Measurements from ENCODE around the gene MED27.

GRCh38 chr9:132043708-132044107, 36.0 kb downstream of the MED27 start:
- TF ChIP-seq, protein P1, sequence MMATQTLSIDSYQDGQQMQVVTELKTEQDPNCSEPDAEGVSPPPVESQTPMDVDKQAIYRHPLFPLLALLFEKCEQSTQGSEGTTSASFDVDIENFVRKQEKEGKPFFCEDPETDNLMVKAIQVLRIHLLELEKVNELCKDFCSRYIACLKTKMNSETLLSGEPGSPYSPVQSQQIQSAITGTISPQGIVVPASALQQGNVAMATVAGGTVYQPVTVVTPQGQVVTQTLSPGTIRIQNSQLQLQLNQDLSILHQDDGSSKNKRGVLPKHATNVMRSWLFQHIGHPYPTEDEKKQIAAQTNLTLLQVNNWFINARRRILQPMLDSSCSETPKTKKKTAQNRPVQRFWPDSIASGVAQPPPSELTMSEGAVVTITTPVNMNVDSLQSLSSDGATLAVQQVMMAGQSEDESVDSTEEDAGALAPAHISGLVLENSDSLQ (IDR thresholded peaks at IDR 0.05): no peak
- TF ChIP-seq, protein P2, sequence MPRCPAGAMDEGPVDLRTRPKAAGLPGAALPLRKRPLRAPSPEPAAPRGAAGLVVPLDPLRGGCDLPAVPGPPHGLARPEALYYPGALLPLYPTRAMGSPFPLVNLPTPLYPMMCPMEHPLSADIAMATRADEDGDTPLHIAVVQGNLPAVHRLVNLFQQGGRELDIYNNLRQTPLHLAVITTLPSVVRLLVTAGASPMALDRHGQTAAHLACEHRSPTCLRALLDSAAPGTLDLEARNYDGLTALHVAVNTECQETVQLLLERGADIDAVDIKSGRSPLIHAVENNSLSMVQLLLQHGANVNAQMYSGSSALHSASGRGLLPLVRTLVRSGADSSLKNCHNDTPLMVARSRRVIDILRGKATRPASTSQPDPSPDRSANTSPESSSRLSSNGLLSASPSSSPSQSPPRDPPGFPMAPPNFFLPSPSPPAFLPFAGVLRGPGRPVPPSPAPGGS (IDR thresholded peaks at IDR 0.05; ENCODE audit: borderline replicate concordance, insufficient read depth, low read depth, low read length, poor library complexity, severe bottlenecking): no peak
- TF ChIP-seq POLR2A (IDR thresholded peaks at IDR 0.05; ENCODE audit: low read depth, low read length) (no peak), POLR2AphosphoS5 (IDR thresholded peaks at IDR 0.05; ENCODE audit: low read length) (no peak), SP1 (IDR thresholded peaks at IDR 0.05; ENCODE audit: low read depth, low read length) (no peak), CTCF (IDR thresholded peaks at IDR 0.05 in 2 of 3, conservative IDR thresholded peaks at IDR 0.05 in 1 of 3; ENCODE audit: control insufficient read depth in 2 of 3, extremely low read depth in 1 of 3, insufficient read depth in 1 of 3, low read depth in 3 of 3, low read length in 3 of 3) (no peak), KAT2A (conservative IDR thresholded peaks at IDR 0.05; ENCODE audit: control insufficient read depth, low read depth, low read length) (no peak), CBX5 (IDR thresholded peaks at IDR 0.05; ENCODE audit: low read depth) (no peak), ZNF274 (IDR thresholded peaks at IDR 0.05; ENCODE audit: insufficient read depth, insufficient read length) (no peak)
- TF ChIP-seq, protein P3, sequence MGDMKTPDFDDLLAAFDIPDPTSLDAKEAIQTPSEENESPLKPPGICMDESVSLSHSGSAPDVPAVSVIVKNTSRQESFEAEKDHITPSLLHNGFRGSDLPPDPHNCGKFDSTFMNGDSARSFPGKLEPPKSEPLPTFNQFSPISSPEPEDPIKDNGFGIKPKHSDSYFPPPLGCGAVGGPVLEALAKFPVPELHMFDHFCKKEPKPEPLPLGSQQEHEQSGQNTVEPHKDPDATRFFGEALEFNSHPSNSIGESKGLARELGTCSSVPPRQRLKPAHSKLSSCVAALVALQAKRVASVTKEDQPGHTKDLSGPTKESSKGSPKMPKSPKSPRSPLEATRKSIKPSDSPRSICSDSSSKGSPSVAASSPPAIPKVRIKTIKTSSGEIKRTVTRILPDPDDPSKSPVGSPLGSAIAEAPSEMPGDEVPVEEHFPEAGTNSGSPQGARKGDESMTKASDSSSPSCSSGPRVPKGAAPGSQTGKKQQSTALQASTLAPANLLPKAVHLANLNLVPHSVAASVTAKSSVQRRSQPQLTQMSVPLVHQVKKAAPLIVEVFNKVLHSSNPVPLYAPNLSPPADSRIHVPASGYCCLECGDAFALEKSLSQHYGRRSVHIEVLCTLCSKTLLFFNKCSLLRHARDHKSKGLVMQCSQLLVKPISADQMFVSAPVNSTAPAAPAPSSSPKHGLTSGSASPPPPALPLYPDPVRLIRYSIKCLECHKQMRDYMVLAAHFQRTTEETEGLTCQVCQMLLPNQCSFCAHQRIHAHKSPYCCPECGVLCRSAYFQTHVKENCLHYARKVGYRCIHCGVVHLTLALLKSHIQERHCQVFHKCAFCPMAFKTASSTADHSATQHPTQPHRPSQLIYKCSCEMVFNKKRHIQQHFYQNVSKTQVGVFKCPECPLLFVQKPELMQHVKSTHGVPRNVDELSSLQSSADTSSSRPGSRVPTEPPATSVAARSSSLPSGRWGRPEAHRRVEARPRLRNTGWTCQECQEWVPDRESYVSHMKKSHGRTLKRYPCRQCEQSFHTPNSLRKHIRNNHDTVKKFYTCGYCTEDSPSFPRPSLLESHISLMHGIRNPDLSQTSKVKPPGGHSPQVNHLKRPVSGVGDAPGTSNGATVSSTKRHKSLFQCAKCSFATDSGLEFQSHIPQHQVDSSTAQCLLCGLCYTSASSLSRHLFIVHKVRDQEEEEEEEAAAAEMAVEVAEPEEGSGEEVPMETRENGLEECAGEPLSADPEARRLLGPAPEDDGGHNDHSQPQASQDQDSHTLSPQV (IDR thresholded peaks at IDR 0.05): no peak
- TF ChIP-seq, protein P4, sequence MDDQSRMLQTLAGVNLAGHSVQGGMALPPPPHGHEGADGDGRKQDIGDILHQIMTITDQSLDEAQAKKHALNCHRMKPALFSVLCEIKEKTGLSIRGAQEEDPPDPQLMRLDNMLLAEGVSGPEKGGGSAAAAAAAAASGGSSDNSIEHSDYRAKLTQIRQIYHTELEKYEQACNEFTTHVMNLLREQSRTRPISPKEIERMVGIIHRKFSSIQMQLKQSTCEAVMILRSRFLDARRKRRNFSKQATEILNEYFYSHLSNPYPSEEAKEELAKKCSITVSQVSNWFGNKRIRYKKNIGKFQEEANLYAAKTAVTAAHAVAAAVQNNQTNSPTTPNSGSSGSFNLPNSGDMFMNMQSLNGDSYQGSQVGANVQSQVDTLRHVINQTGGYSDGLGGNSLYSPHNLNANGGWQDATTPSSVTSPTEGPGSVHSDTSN (IDR thresholded peaks at IDR 0.05; ENCODE audit: insufficient replicate concordance, low read depth, low read length): no peak
- TF ChIP-seq, protein P5, sequence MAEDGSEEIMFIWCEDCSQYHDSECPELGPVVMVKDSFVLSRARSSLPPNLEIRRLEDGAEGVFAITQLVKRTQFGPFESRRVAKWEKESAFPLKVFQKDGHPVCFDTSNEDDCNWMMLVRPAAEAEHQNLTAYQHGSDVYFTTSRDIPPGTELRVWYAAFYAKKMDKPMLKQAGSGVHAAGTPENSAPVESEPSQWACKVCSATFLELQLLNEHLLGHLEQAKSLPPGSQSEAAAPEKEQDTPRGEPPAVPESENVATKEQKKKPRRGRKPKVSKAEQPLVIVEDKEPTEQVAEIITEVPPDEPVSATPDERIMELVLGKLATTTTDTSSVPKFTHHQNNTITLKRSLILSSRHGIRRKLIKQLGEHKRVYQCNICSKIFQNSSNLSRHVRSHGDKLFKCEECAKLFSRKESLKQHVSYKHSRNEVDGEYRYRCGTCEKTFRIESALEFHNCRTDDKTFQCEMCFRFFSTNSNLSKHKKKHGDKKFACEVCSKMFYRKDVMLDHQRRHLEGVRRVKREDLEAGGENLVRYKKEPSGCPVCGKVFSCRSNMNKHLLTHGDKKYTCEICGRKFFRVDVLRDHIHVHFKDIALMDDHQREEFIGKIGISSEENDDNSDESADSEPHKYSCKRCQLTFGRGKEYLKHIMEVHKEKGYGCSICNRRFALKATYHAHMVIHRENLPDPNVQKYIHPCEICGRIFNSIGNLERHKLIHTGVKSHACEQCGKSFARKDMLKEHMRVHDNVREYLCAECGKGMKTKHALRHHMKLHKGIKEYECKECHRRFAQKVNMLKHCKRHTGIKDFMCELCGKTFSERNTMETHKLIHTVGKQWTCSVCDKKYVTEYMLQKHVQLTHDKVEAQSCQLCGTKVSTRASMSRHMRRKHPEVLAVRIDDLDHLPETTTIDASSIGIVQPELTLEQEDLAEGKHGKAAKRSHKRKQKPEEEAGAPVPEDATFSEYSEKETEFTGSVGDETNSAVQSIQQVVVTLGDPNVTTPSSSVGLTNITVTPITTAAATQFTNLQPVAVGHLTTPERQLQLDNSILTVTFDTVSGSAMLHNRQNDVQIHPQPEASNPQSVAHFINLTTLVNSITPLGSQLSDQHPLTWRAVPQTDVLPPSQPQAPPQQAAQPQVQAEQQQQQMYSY (CRISPR knock-in tag; IDR thresholded peaks at IDR 0.05): no peak
